ENCODE results near the gene KLF6.

Gene KLF6

GRCh38 chr10:3812141-3812540 lies 27.1 kb upstream of the KLF6 start:
- in situ Hi-C loops (cut with HindIII; ENCODE audit: low sequenced_read_pairs): loop anchor here (5.0 kb wide), 2 partner anchors 45 to 50 kb away; no protein-coding TSS in a partner anchor

GRCh38 chr10:3811291-3811870 lies 26.4 kb upstream of the KLF6 start:
- in situ Hi-C loops (cut with HindIII; ENCODE audit: low sequenced_read_pairs): loop anchor here (5.0 kb wide), 2 partner anchors 46 to 49 kb away; no protein-coding TSS in a partner anchor

- in situ Hi-C loops (cut with HindIII; ENCODE audit: low sequenced_read_pairs): no loop called here
These were observed 23.7 kb upstream of the KLF6 start for GRCh38 chr10:3808689-3809199.

GRCh38 chr10:3807928-3808496 lies 23.0 kb upstream of the KLF6 start:
- in situ Hi-C loops (cut with HindIII; ENCODE audit: low sequenced_read_pairs): no loop called here

GRCh38 chr10:3807211-3807927 lies 22.4 kb upstream of the KLF6 start:
- in situ Hi-C loops (cut with HindIII; ENCODE audit: low sequenced_read_pairs): no loop called here

- in situ Hi-C loops (cut with HindIII; ENCODE audit: low sequenced_read_pairs): no loop called here
These were observed 21.6 kb upstream of the KLF6 start for GRCh38 chr10:3806603-3807002.

- in situ Hi-C loops (cut with HindIII; ENCODE audit: low sequenced_read_pairs): no loop called here
These were observed 20.9 kb upstream of the KLF6 start for GRCh38 chr10:3805791-3806461.

- in situ Hi-C loops (cut with HindIII; ENCODE audit: low sequenced_read_pairs): no loop called here
These were observed 20.3 kb upstream of the KLF6 start for GRCh38 chr10:3805201-3805790.

GRCh38 chr10:3803927-3804741 lies 19.1 kb upstream of the KLF6 start:
- in situ Hi-C loops (cut with HindIII; ENCODE audit: low sequenced_read_pairs): loop anchor here (5.0 kb wide), 2 partner anchors 438 to 958 kb away; no protein-coding TSS in a partner anchor

GRCh38 chr10:3803295-3803926 lies 18.4 kb upstream of the KLF6 start:
- in situ Hi-C loops (cut with HindIII; ENCODE audit: low sequenced_read_pairs): loop anchor here (5.0 kb wide), 2 partner anchors 439 to 959 kb away; no protein-coding TSS in a partner anchor

- in situ Hi-C loops (cut with HindIII; ENCODE audit: low sequenced_read_pairs): loop anchor here (5.0 kb wide), 2 partner anchors 440 to 960 kb away; no protein-coding TSS in a partner anchor
These were observed 17.7 kb upstream of the KLF6 start for GRCh38 chr10:3802526-3803265.

- in situ Hi-C loops (cut with HindIII; ENCODE audit: low sequenced_read_pairs): loop anchor here (5.0 kb wide), 2 partner anchors 441 to 961 kb away; no protein-coding TSS in a partner anchor
These were observed 16.7 kb upstream of the KLF6 start for GRCh38 chr10:3801558-3802192.

- in situ Hi-C loops (cut with HindIII; ENCODE audit: low sequenced_read_pairs): loop anchor here (5.0 kb wide), 2 partner anchors 442 to 962 kb away; no protein-coding TSS in a partner anchor
These were observed 15.6 kb upstream of the KLF6 start for GRCh38 chr10:3800586-3800985.

- in situ Hi-C loops (cut with HindIII; ENCODE audit: low sequenced_read_pairs): no loop called here
These were observed 12.7 kb upstream of the KLF6 start for GRCh38 chr10:3797750-3798149.

GRCh38 chr10:3793553-3793952 lies 8.5 kb upstream of the KLF6 start:
- in situ Hi-C loops (cut with HindIII; ENCODE audit: low sequenced_read_pairs): no loop called here

GRCh38 chr10:3792710-3793219 lies 7.8 kb upstream of the KLF6 start:
- in situ Hi-C loops (cut with HindIII; ENCODE audit: low sequenced_read_pairs): no loop called here

- in situ Hi-C loops (cut with HindIII; ENCODE audit: low sequenced_read_pairs): no loop called here
These were observed 7.1 kb upstream of the KLF6 start for GRCh38 chr10:3791974-3792633.

Measured in endothelial cell of hepatic sinusoid (primary cell).